ENCODE measurements around the gene PCDHGA4. TPM values are rescaled to one million over a fixed set of nuclear protein-coding genes. Genes with fewer than 3 reads are reported as not detected.
A peak's percentile ranks its signal among the peaks of the same experiment; 100 is the strongest.
"Not testable (repeated sequence)": the region's sequence is repeated elsewhere in the genome, so short reads cannot be mapped to it uniquely, and the experiment has no call there.

PCDHGA4 gene
- total and polyA plus RNA-seq, 12 donors, result 0.20 to 9.5 (median 2.8) TPM

GRCh38 chr5:141389153-141390042 lies 34.6 kb downstream of the PCDHGA4 start:
- peak in 1 of 7 donors; percentile 20 for DNase-seq
- peaks cover 0 to 47% (median 14%) of the 10 kb centered on the region in 3 donors for H3K9me3 ChIP-seq (replicated peaks in 1 of 3)
- H3K27me3 ChIP-seq, result no peaks in the 10 kb centered on the region
- no peaks in the 10 kb centered on the region for H3K4me1 ChIP-seq (replicated peaks in 1 of 2)
- no peak overlapping the region for H3K27ac ChIP-seq
- no peak for TF ChIP-seq POLR2A (IDR thresholded peaks at IDR 0.05)
- no peak for TF ChIP-seq CTCF (IDR thresholded peaks at IDR 0.05)
- 30 to 63% (median 35%) methylated on average over 12 to 77 of the region's 77 CpGs for WGBS, 4 donors
- H3K4me3 ChIP-seq, result no peak overlapping the region
- no peaks in the 10 kb centered on the region for H3K36me3 ChIP-seq (replicated peaks in 1 of 2)
- intact Hi-C loops (cut with DNase I), result no loop called here

- H3K36me3 ChIP-seq (replicated peaks in 1 of 2), result no peaks in the 10 kb centered on the region
- no peak for TF ChIP-seq POLR2A (IDR thresholded peaks at IDR 0.05)
- no peak for TF ChIP-seq CTCF (IDR thresholded peaks at IDR 0.05)
- no peaks in the 10 kb centered on the region for H3K4me1 ChIP-seq (replicated peaks in 1 of 2)
- no peak within 1 kb of the TSS for H3K4me3 ChIP-seq
- no peak for DNase-seq
- H3K27ac ChIP-seq, result no peak within 1 kb of the TSS
- intact Hi-C loops (cut with DNase I), result no loop called here
- no peaks in the 10 kb centered on the region for H3K27me3 ChIP-seq
- peaks cover 5 to 49% (median 15%) of the 10 kb centered on the region in 3 donors for H3K9me3 ChIP-seq (replicated peaks in 1 of 3)
- WGBS, 4 donors, result 21 to 35% (median 25%) methylated on average over 35 to 38 of the region's 38 CpGs
Observed at GRCh38 chr5:141392429-141393198, 37.8 kb downstream of the PCDHGA4 start, which contains the start of gene PCDHGA8. Gene PCDHGA8, plus strand, starts transcription at chr5:141392633. Its CDS starts 181 bp downstream, at chr5:141392814.

GRCh38 chr5:141393267-141393666 lies 38.4 kb downstream of the PCDHGA4 start:
- H3K4me1 ChIP-seq (replicated peaks in 1 of 2), result no peaks in the 10 kb centered on the region
- H3K4me3 ChIP-seq, result no peak overlapping the region
- no peak overlapping the region for H3K27ac ChIP-seq
- no peaks in the 10 kb centered on the region for H3K27me3 ChIP-seq
- DNase-seq, result no peak
- no peaks in the 10 kb centered on the region for H3K36me3 ChIP-seq (replicated peaks in 1 of 2)
- 26 to 45% (median 34%) methylated on average over 14 to 21 of the region's 21 CpGs for WGBS, 4 donors
- TF ChIP-seq POLR2A (IDR thresholded peaks at IDR 0.05) (no peak), CTCF (IDR thresholded peaks at IDR 0.05) (no peak)
- peaks cover 5 to 48% (median 15%) of the 10 kb centered on the region in 3 donors for H3K9me3 ChIP-seq (replicated peaks in 1 of 3)
- intact Hi-C loops (cut with DNase I), result no loop called here

- peaks cover 5 to 49% (median 15%) of the 10 kb centered on the region in 3 donors for H3K9me3 ChIP-seq (replicated peaks in 1 of 3)
- H3K27me3 ChIP-seq; H3K4me3 ChIP-seq; H3K4me1 ChIP-seq (replicated peaks in 1 of 2); H3K36me3 ChIP-seq (replicated peaks in 1 of 2); intact Hi-C loops (cut with DNase I); H3K27ac ChIP-seq; DNase-seq: not testable (repeated sequence)
- 27 to 39% (median 34%) methylated on average over 4 to 43 of the region's 53 CpGs for WGBS, 4 donors
Observed at GRCh38 chr5:141394401-141395187, 39.8 kb downstream of the PCDHGA4 start.

All from adrenal gland (tissue), 12 donors.